Karpas-422 (cell line): ENCODE measurements around the gene CLCNKB. TPM values are rescaled to one million over a fixed set of nuclear protein-coding genes. Genes with fewer than 3 reads are reported as not detected.
"Not testable (repeated sequence)": the region's sequence is repeated elsewhere in the genome, so short reads cannot be mapped to it uniquely, and the experiment has no call there.

Experiments used
- DNase-seq: peaks from one replicate; pipeline ENCODE4 v3.0.0-alpha.2; 2015
- H2AFZ ChIP-seq: fragments of 200-600 bp; sonication (generic); 2 replicates; pipeline ENCODE4 v1.6.1; 2014; ENCODE audit warnings: antibody characterized with exemption, low read length, mixed read lengths
- H3K27ac ChIP-seq: fragments of 200-600 bp; sonication (generic); 2 replicates; pipeline ENCODE4 v1.5.1; 2014; ENCODE audit warnings: mild to moderate bottlenecking, low read length, moderate library complexity
- H3K27me3 ChIP-seq: fragments of 200-600 bp; sonication (generic); 2 replicates; pipeline ENCODE4 v1.6.1; 2014; ENCODE audit warnings: low read length, mixed read lengths
- H3K36me3 ChIP-seq: fragments of 200-600 bp; sonication (generic); 2 replicates; pipeline ENCODE4 v1.6.1; 2014; ENCODE audit warnings: low read length, mixed read lengths; ENCODE audit not compliant: insufficient read depth
- H3K4me1 ChIP-seq: fragments of 200-600 bp; sonication (generic); 2 replicates; pipeline ENCODE4 v1.6.1; 2014; ENCODE audit warnings: mild to moderate bottlenecking, low read length, mixed read lengths
- H3K4me2 ChIP-seq: fragments of 200-600 bp; sonication (generic); 2 replicates; pipeline ENCODE4 v1.6.1; 2014; ENCODE audit warnings: low read length, low read depth, mild to moderate bottlenecking; ENCODE audit not compliant: poor library complexity, severe bottlenecking
- H3K4me3 ChIP-seq: fragments of 200-600 bp; sonication (generic); 2 replicates; pipeline ENCODE4 v1.5.1; 2014; ENCODE audit warnings: mild to moderate bottlenecking, antibody characterized with exemption, low read length, mixed read lengths
- H3K79me2 ChIP-seq: fragments of 200-600 bp; sonication (generic); 2 replicates; pipeline ENCODE4 v1.6.1; 2014; ENCODE audit warnings: mild to moderate bottlenecking, low read length, mixed read lengths
- H3K9ac ChIP-seq: fragments of 200-600 bp; sonication (generic); 2 replicates; pipeline ENCODE4 v1.6.0; 2014; ENCODE audit warnings: low read length
- H3K9me2 ChIP-seq: fragments of 200-600 bp; sonication (generic), shearing (Covaris generic); replicated peaks from 2 replicates; pipeline ENCODE4 v1.6.0; 2014; ENCODE audit warnings: mild to moderate bottlenecking, low read length, moderate library complexity; ENCODE audit not compliant: insufficient read depth
- H3K9me3 ChIP-seq: fragments of 300-700, 200-600 bp; sonication (generic); 2 replicates; pipeline ENCODE4 v1.6.1; 2014; ENCODE audit warnings: low read length, mixed read lengths
- H4K20me1 ChIP-seq: fragments of 200-600 bp; sonication (generic); 2 replicates; pipeline ENCODE4 v1.6.1; 2014; ENCODE audit warnings: mild to moderate bottlenecking, antibody characterized with exemption, low read length, low read depth; ENCODE audit not compliant: insufficient read depth
- total RNA-seq: library from RNA; depleted of rRNA; stranded (reverse); fragments of >200 nt; shearing (Covaris generic); gene quantifications from 2 replicates; pipeline ENCODE4 v1.2.3, GENCODE V29; 2014; ENCODE audit warnings: low replicate concordance

Gene CLCNKB
- total RNA-seq, 1 experiment from 2014 or later, result not detected

- Histone ChIP-seq H3K9ac (no peak overlapping the region), H2AFZ (no peak overlapping the region)
Measured at GRCh38 chr1:16047791-16048475, 4.4 kb downstream of the CLCNKB start.

DNA sequence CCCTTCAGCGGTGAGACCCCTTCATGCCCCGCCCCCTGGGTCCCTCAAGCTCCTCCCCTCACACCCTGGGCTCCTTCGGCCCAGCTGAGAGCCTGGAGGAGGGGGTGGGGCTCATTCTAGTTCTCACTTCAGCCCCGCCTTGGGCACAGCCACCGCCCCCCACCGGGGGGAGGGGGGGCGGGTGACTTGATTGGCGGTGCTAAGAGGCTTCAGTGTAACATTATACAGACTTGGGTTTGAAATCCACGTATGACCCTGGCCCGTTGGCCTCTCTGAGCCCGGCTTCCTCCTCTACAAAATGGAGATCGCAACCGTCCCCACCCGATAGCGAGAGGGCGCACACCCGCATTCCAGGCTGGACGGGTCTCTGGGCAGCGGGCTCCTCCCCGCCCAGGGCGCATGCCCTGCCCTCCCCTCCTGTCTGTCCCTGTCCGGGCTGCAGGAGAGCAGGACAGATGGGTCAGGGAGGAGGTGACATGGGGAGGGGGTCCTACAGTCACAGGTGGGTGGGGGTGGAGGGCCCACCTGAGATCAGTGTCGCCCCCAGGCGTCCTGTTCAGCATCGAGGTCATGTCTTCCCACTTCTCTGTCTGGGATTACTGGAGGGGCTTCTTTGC is 5.1 kb downstream of the CLCNKB start:
- H3K36me3 ChIP-seq, result no peaks in the 10 kb centered on the region

More at GRCh38 chr1:16047791-16048475, 4.4 kb downstream of the CLCNKB start:
- Histone ChIP-seq H3K36me3 (no peaks in the 10 kb centered on the region), H3K27ac (no peak overlapping the region), H3K79me2 (no peaks in the 10 kb centered on the region), H3K9me2 (no peaks in the 10 kb centered on the region), H3K4me2 (no peak overlapping the region), H3K9me3 (no peaks in the 10 kb centered on the region), H3K27me3 (no peaks in the 10 kb centered on the region), H3K4me3 (no peak overlapping the region), H3K4me1 (no peaks in the 10 kb centered on the region), H4K20me1 (no peaks in the 10 kb centered on the region)
- DNase-seq, result no peak

DNA sequence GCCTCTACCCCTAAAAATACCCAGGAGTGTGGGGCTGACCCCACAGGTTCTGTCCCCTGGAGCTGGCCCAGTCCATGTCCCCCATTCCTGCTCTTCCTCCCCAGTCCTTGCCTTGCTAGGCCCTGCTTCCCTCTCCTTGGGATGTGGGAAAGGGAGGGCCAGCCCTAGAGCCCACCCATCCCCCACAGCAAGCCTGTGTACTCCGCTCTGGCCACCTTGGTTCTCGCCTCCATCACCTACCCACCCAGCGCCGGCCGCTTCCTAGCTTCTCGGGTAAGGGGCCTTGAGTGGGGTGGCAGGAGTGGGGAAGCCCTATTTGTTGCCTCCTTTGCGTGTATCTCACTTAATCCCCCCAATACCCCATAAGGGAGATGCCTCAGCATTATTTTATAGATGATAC is 6.7 kb downstream of the CLCNKB start:
- Histone ChIP-seq H3K9ac (no peak overlapping the region), H3K4me1 (no peaks in the 10 kb centered on the region), H3K36me3 (no peaks in the 10 kb centered on the region), H3K79me2 (no peaks in the 10 kb centered on the region), H3K9me2 (no peaks in the 10 kb centered on the region), H3K4me2 (no peak overlapping the region), H3K27ac (no peak overlapping the region), H3K4me3 (no peak overlapping the region), H2AFZ (no peak overlapping the region), H4K20me1 (0 out of 2 replicates have a peak, but pooled peaks cover 3% of the 10 kb centered on the region), H3K9me3 (no peaks in the 10 kb centered on the region), H3K27me3 (no peaks in the 10 kb centered on the region)
- DNase-seq, result no peak

More for the DNA sequence above, 5.1 kb downstream of the CLCNKB start:
- H3K27me3 ChIP-seq, result no peaks in the 10 kb centered on the region
- no peak overlapping the region for H3K9ac ChIP-seq
- no peak overlapping the region for H3K27ac ChIP-seq
- peak; percentile 49 for DNase-seq
- no peak overlapping the region for H2AFZ ChIP-seq
- H3K9me2 ChIP-seq, result no peaks in the 10 kb centered on the region
- H3K4me2 ChIP-seq, result no peak overlapping the region
- H3K4me3 ChIP-seq, result no peak overlapping the region
- no peaks in the 10 kb centered on the region for H3K79me2 ChIP-seq
- no peaks in the 10 kb centered on the region for H3K4me1 ChIP-seq
- H4K20me1 ChIP-seq, result no peaks in the 10 kb centered on the region
- H3K9me3 ChIP-seq, result no peaks in the 10 kb centered on the region

DNA sequence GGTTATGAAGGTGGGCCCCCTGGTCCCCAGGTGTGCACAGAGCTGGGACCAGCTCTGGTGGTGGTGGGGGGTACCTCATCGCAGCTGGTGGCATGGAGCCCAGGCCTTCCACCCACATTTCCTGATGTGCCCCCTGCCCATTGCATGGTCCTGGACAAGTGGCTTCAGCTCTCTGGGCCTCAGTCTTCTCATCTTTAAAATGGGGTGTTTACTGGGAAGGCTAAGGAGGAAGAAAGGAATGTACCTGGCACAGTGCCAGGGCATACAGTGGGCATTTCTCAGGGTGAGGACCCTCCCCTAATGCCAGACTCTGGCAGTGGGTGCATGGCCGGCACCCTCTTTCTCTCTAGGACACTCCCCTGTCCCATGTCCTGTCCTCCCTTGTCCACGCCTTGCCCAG is 7.5 kb downstream of the CLCNKB start:
- H3K4me2 ChIP-seq, result no peak overlapping the region
- H4K20me1 ChIP-seq, result 0 out of 2 replicates have a peak, but pooled peaks cover 3% of the 10 kb centered on the region
- H2AFZ ChIP-seq, result no peak overlapping the region
- DNase-seq, result no peak
- peaks cover 4% of the 10 kb centered on the region for H3K4me1 ChIP-seq
- no peak overlapping the region for H3K9ac ChIP-seq
- no peaks in the 10 kb centered on the region for H3K36me3 ChIP-seq
- no peak overlapping the region for H3K4me3 ChIP-seq
- H3K9me3 ChIP-seq, result no peaks in the 10 kb centered on the region
- no peaks in the 10 kb centered on the region for H3K9me2 ChIP-seq
- H3K27ac ChIP-seq, result no peak overlapping the region
- H3K27me3 ChIP-seq, result no peaks in the 10 kb centered on the region
- no peaks in the 10 kb centered on the region for H3K79me2 ChIP-seq

- H3K4me3 ChIP-seq, H3K79me2 ChIP-seq, H4K20me1 ChIP-seq, H2AFZ ChIP-seq, H3K27ac ChIP-seq, H3K9me3 ChIP-seq, H3K9ac ChIP-seq, H3K36me3 ChIP-seq, DNase-seq, H3K27me3 ChIP-seq, H3K4me2 ChIP-seq, H3K4me1 ChIP-seq, H3K9me2 ChIP-seq: not testable (repeated sequence)
Measured at GRCh38 chr1:16051949-16052348, 8.4 kb downstream of the CLCNKB start.

GRCh38 chr1:16053781-16054502 is 10.4 kb downstream of the CLCNKB start:
- H3K4me2 ChIP-seq, result no peak overlapping the region
- no peak overlapping the region for H3K9ac ChIP-seq
- H2AFZ ChIP-seq, result no peak overlapping the region

GRCh38 chr1:16054598-16055540 is 11.3 kb downstream of the CLCNKB start:
- no peak overlapping the region for H3K9ac ChIP-seq
- H3K36me3 ChIP-seq, result no peaks in the 10 kb centered on the region
- 0 out of 2 replicates have a peak, but pooled peaks cover 3% of the 10 kb centered on the region for H4K20me1 ChIP-seq
- no peak overlapping the region for H2AFZ ChIP-seq
- no peak overlapping the region for H3K27ac ChIP-seq
- no peak overlapping the region for H3K4me2 ChIP-seq
- no peaks in the 10 kb centered on the region for H3K9me3 ChIP-seq
- DNase-seq, result no peak
- H3K79me2 ChIP-seq, result no peaks in the 10 kb centered on the region
- H3K9me2 ChIP-seq, result no peaks in the 10 kb centered on the region
- H3K4me3 ChIP-seq, result no peak overlapping the region
- no peaks in the 10 kb centered on the region for H3K27me3 ChIP-seq
- peaks cover 4% of the 10 kb centered on the region for H3K4me1 ChIP-seq

More at GRCh38 chr1:16053781-16054502, 10.4 kb downstream of the CLCNKB start:
- Histone ChIP-seq H3K27ac (no peak overlapping the region), H3K9me2 (no peaks in the 10 kb centered on the region), H3K27me3 (no peaks in the 10 kb centered on the region), H3K79me2 (no peaks in the 10 kb centered on the region), H3K36me3 (no peaks in the 10 kb centered on the region), H3K9me3 (no peaks in the 10 kb centered on the region), H3K4me1 (peaks cover 4% of the 10 kb centered on the region), H3K4me3 (no peak overlapping the region), H4K20me1 (0 out of 2 replicates have a peak, but pooled peaks cover 3% of the 10 kb centered on the region)
- DNase-seq, result no peak
